Fibroblast of skin of left quadriceps (primary cell): ENCODE data around the gene RAVER1.

Experiments
- DNase-seq, 2 experiments: peaks; one replicate each; pipeline ENCODE4 v3.0.0-alpha.2; 2013; ENCODE audit warnings: low read depth in 2 of 2

Gene RAVER1

GRCh38 chr19:10269333-10270179, 63.8 kb downstream of the RAVER1 start:
- no peak for DNase-seq

GRCh38 chr19:10268071-10268470, 65.3 kb downstream of the RAVER1 start:
- no peak for DNase-seq

GRCh38 chr19:10266706-10267105, 66.6 kb downstream of the RAVER1 start:
- DNase-seq: no peak
